T-cell (primary cell): Measurements from ENCODE around the gene PTTG1. TPM values are rescaled to one million over a fixed set of nuclear protein-coding genes. Genes with fewer than 3 reads are reported as not detected.

Experiments
- ATAC-seq, 4 experiments: fragments of 200-7000 bp in 3 of 4; fragments of 150-1000 bp in 1 of 4; cut with Tn5 transposase; replicated peaks in 1 of 4; 1 replicate in 3 of 4; 2 replicates in 1 of 4; pipeline ENCODE4 v1.10.0; 2021; ENCODE audit warnings: moderate library complexity in 3 of 4, mild to moderate bottlenecking in 2 of 4, moderate number of reproducible peaks in 1 of 4
- CTCF ChIA-PET, 2 donors: fragments of 300-600 bp; sonication (Branson Sonifier 250); formaldehyde crosslinking; loops; one replicate each; lab custom pipeline; 2022; ENCODE audit warnings: antibody characterized with exemption in 2 of 2; lab: Charles Lee
- POLR2A ChIA-PET, 2 donors: fragments of 300-600 bp; sonication (Branson Sonifier 250); formaldehyde crosslinking; loops; one replicate each; lab custom pipeline; 2022; ENCODE audit warnings: antibody characterized with exemption in 2 of 2; lab: Charles Lee
- DNase-seq, 35 experiments: peaks; one replicate each; pipeline versions ENCODE4 v3.0.0 to v3.0.0-alpha.2; 2013 to 2023
- H3K27ac ChIP-seq: one replicate; pipeline ENCODE4 v1.5.1; 2013; ENCODE audit warnings: low read length
- H3K27me3 ChIP-seq, 2 experiments: replicated peaks in 1 of 2; 1 replicate in 1 of 2; 2 replicates in 1 of 2; pipeline versions ENCODE4 v1.6.1 to v1.7.0; 2013; ENCODE audit warnings: low read length in 1 of 2, mixed read lengths in 1 of 2; ENCODE audit not compliant: control insufficient read depth in 2 of 2, insufficient read depth in 2 of 2; ENCODE audit errors: extremely low read depth in 1 of 2
- H3K36me3 ChIP-seq, 2 donors: 1 replicate in 1 of 2; 2 replicates in 1 of 2; pipeline versions ENCODE4 v1.6.1 to v1.7.0; 2013; ENCODE audit warnings: low read length in 1 of 2; ENCODE audit not compliant: control insufficient read depth in 2 of 2, insufficient read depth in 1 of 2; ENCODE audit errors: extremely low read depth in 1 of 2
- H3K4me1 ChIP-seq, 2 experiments: 1 replicate in 1 of 2; 2 replicates in 1 of 2; pipeline versions ENCODE4 v1.6.1 to v1.7.0; 2013; ENCODE audit warnings: low read length in 2 of 2, mixed read lengths in 1 of 2; ENCODE audit not compliant: insufficient read depth in 2 of 2, control insufficient read depth in 1 of 2; ENCODE audit errors: extremely low read depth in 1 of 2
- H3K4me3 ChIP-seq, 2 donors: 1 replicate in 1 of 2; 2 replicates in 1 of 2; pipeline versions ENCODE4 v1.5.1 to v1.7.0; 2013; ENCODE audit warnings: mild to moderate bottlenecking in 2 of 2, low read length in 1 of 2, moderate library complexity in 1 of 2; ENCODE audit not compliant: control insufficient read depth in 1 of 2; ENCODE audit errors: extremely low read depth in 1 of 2
- H3K9me3 ChIP-seq: 2 replicates; pipeline ENCODE4 v1.7.0; 2013
- H3K27ac Mint-ChIP-seq, 2 donors: one replicate each; pipeline ENCODE4 v1.8.0; 2020 to 2021; ENCODE audit warnings: mild to moderate bottlenecking in 2 of 2, mixed read lengths in 2 of 2
- H3K27me3 Mint-ChIP-seq, 2 donors: one replicate each; pipeline ENCODE4 v1.8.0; 2021 to 2022; ENCODE audit warnings: mixed read lengths in 2 of 2
- H3K36me3 Mint-ChIP-seq: one replicate; pipeline ENCODE4 v1.8.0; 2021; ENCODE audit warnings: mixed read lengths
- H3K4me1 Mint-ChIP-seq, 3 donors: one replicate each; pipeline ENCODE4 v1.8.0; 2020 to 2022; ENCODE audit warnings: mixed read lengths in 3 of 3, mild to moderate bottlenecking in 1 of 3
- H3K4me3 Mint-ChIP-seq, 3 donors: one replicate each; pipeline ENCODE4 v1.8.0; 2020 to 2022; ENCODE audit warnings: mild to moderate bottlenecking in 3 of 3, mixed read lengths in 3 of 3, moderate library complexity in 3 of 3
- H3K9me3 Mint-ChIP-seq, 3 donors: one replicate each; pipeline ENCODE4 v1.8.0; 2020 to 2022; ENCODE audit warnings: mixed read lengths in 3 of 3
- WGBS: methylation state at CpG from one replicate; pipeline ENCODE4 v1.1.5; 2013; ENCODE audit warnings: missing lambda C conversion rate; ENCODE audit not compliant: insufficient coverage; 5-methylcytosine and 5-hydroxymethylcytosine counted together
- total RNA-seq, 35 experiments: library from RNA in 6 of 35; stranded (reverse) in 6 of 35; fragments of 120-200 nt in 1 of 35; gene quantifications; one replicate each; pipeline versions ENCODE4 v1.2.1 to v1.2.4 and lab custom pipeline; 2013 to 2026

The PTTG1 gene
- total RNA-seq, 5 donors from 2014 or later (not counting 1 experiment from before 2014, with no cell fraction given) = 6.6 to 16.5 (median 8.8) TPM

GRCh38 chr5:160468363-160468975 is 46.8 kb downstream of the PTTG1 start:
- Histone ChIP-seq H3K27me3 (no peaks in the 10 kb centered on the region), H3K9me3 (no peaks in the 10 kb centered on the region), H3K4me3 (peak overlapping the region; percentile 45 to 61), H3K36me3 (no peaks in the 10 kb centered on the region), H3K4me1 (peaks cover 27 to 50% of the 10 kb centered on the region in 2 experiments), H3K27ac (peak overlapping the region; percentile 77)
- no peaks in the 10 kb centered on the region for H3K36me3 Mint-ChIP-seq
- ChIA-PET CTCF (interaction anchor here (0.6 to 5.0 kb wide), 5 partner anchors 26 to 39 kb away, joined by 4 to 41 read pairs (median 6); no protein-coding TSS in a partner anchor), POLR2A (interaction anchor here in 1 of 2 donors (0.7 kb wide), 1 partner anchor 39 kb away, joined by 7 read pairs; no protein-coding TSS in a partner anchor)
- no peaks in the 10 kb centered on the region for H3K27me3 Mint-ChIP-seq
- H3K4me3 Mint-ChIP-seq = peak overlapping the region; percentile 88 to 96 (median 89)
- DNase-seq (no peak), ATAC-seq (no peak)
- H3K27ac Mint-ChIP-seq = peak overlapping the region; percentile 91 to 98
- H3K4me1 Mint-ChIP-seq = peaks cover 77 to 86% (median 83%) of the 10 kb centered on the region in 3 donors
- H3K9me3 Mint-ChIP-seq = no peaks in the 10 kb centered on the region
- WGBS = 0% methylated on average over 2 of the region's 3 CpGs

- Histone ChIP-seq H3K36me3 (no peaks in the 10 kb centered on the region), H3K27me3 (no peaks in the 10 kb centered on the region), H3K27ac (peak overlapping the region; percentile 77), H3K4me3 (peak overlapping the region; percentile 35 to 61), H3K4me1 (peaks cover 27 to 46% of the 10 kb centered on the region in 2 experiments), H3K9me3 (no peaks in the 10 kb centered on the region)
- no peaks in the 10 kb centered on the region for H3K36me3 Mint-ChIP-seq
- H3K4me3 Mint-ChIP-seq = peak overlapping the region; percentile 88 to 96 (median 89)
- ChIA-PET CTCF (interaction anchor here (1.0 to 5.0 kb wide), 3 partner anchors 31 to 38 kb away, joined by 3 to 20 read pairs (median 5); no protein-coding TSS in a partner anchor), POLR2A (no interaction called here)
- DNase-seq = no peak
- H3K9me3 Mint-ChIP-seq = no peaks in the 10 kb centered on the region
- no peaks in the 10 kb centered on the region for H3K27me3 Mint-ChIP-seq
- peak overlapping the region; percentile 84 to 86 for H3K27ac Mint-ChIP-seq
- 54% methylated on average over 15 of the region's 20 CpGs for WGBS
- peaks cover 78 to 87% (median 78%) of the 10 kb centered on the region in 3 donors for H3K4me1 Mint-ChIP-seq
- no peak for ATAC-seq
Measured at GRCh38 chr5:160469156-160470144, 47.8 kb downstream of the PTTG1 start.

GRCh38 chr5:160470437-160471361 is 49.0 kb downstream of the PTTG1 start:
- Mint-ChIP-seq H3K36me3 (no peaks in the 10 kb centered on the region), H3K4me3 (peak overlapping the region; percentile 88 to 96 (median 89)), H3K27ac (peak overlapping the region; percentile 84 to 86), H3K9me3 (no peaks in the 10 kb centered on the region), H3K27me3 (no peaks in the 10 kb centered on the region), H3K4me1 (peaks cover 76 to 87% (median 76%) of the 10 kb centered on the region in 3 donors)
- Histone ChIP-seq H3K4me3 (peak overlapping the region; percentile 19 to 61), H3K27me3 (no peaks in the 10 kb centered on the region), H3K9me3 (no peaks in the 10 kb centered on the region), H3K36me3 (no peaks in the 10 kb centered on the region), H3K4me1 (peaks cover 26 to 53% of the 10 kb centered on the region in 2 experiments), H3K27ac (peak overlapping the region; percentile 77)
- CTCF ChIA-PET = interaction anchor here (1.0 to 1.6 kb wide), 3 partner anchors 32 to 46 kb away, joined by 3 to 13 read pairs (median 3); no protein-coding TSS in a partner anchor
- peak in 3 of 35 experiments; percentile 10 to 46 (median 20) for DNase-seq
- POLR2A ChIA-PET = interaction anchor here in 1 of 2 donors (0.7 kb wide), 1 partner anchor 13 kb away, joined by 3 read pairs; no protein-coding TSS in a partner anchor
- ATAC-seq = no peak
- WGBS = 0% methylated on average over 1 of the region's 7 CpGs

- Mint-ChIP-seq H3K36me3 (no peaks in the 10 kb centered on the region), H3K9me3 (no peaks in the 10 kb centered on the region), H3K27ac (peak overlapping the region; percentile 85 to 86), H3K27me3 (no peaks in the 10 kb centered on the region), H3K4me1 (peaks cover 68 to 87% (median 75%) of the 10 kb centered on the region in 3 donors), H3K4me3 (peak overlapping the region; percentile 88 to 96 (median 89))
- WGBS = 33% methylated on average over 1 of the region's 2 CpGs
- H3K9me3 ChIP-seq = no peaks in the 10 kb centered on the region
- no peak overlapping the region for H3K4me3 ChIP-seq
- POLR2A ChIA-PET = no interaction called here
- CTCF ChIA-PET = interaction anchor here in 1 of 2 donors (1.6 kb wide), 1 partner anchor 33 kb away, joined by 13 read pairs; no protein-coding TSS in a partner anchor
- H3K27me3 ChIP-seq = no peaks in the 10 kb centered on the region
- H3K27ac ChIP-seq = peak overlapping the region; percentile 77
- H3K4me1 ChIP-seq = peaks cover 29 to 54% of the 10 kb centered on the region in 2 experiments
- H3K36me3 ChIP-seq = no peaks in the 10 kb centered on the region
- DNase-seq (no peak), ATAC-seq (no peak)
Measured at GRCh38 chr5:160471761-160472160, 50.1 kb downstream of the PTTG1 start.

GRCh38 chr5:160472482-160472881 is 50.8 kb downstream of the PTTG1 start:
- H3K9me3 Mint-ChIP-seq = no peaks in the 10 kb centered on the region
- peak overlapping the region; percentile 88 to 96 (median 89) for H3K4me3 Mint-ChIP-seq
- no peaks in the 10 kb centered on the region for H3K36me3 ChIP-seq
- ChIA-PET POLR2A (interaction anchor here in 1 of 2 donors (0.7 kb wide), 1 partner anchor 50 kb away, joined by 6 read pairs; no protein-coding TSS in a partner anchor), CTCF (no interaction called here)
- peak overlapping the region; percentile 77 for H3K27ac ChIP-seq
- DNase-seq = no peak
- peak overlapping the region; percentile 85 to 86 for H3K27ac Mint-ChIP-seq
- H3K27me3 ChIP-seq = no peaks in the 10 kb centered on the region
- H3K27me3 Mint-ChIP-seq = no peaks in the 10 kb centered on the region
- peaks cover 25 to 54% of the 10 kb centered on the region in 2 experiments for H3K4me1 ChIP-seq
- peaks cover 68 to 87% (median 75%) of the 10 kb centered on the region in 3 donors for H3K4me1 Mint-ChIP-seq
- ATAC-seq = no peak
- H3K36me3 Mint-ChIP-seq = no peaks in the 10 kb centered on the region
- no CpG with 5 or more reads among the region's 4 CpGs for WGBS
- H3K4me3 ChIP-seq = no peak overlapping the region
- H3K9me3 ChIP-seq = no peaks in the 10 kb centered on the region
